Thyroid gland (tissue), 4 donors: ENCODE results near the gene RCOR1. TPM values are rescaled to one million over a fixed set of nuclear protein-coding genes. Genes with fewer than 3 reads are reported as not detected.

Source experiments
- DNase-seq, 2 donors: peaks; one replicate each; pipeline ENCODE4 v3.0.0-alpha.2; 2019
- H3K27ac ChIP-seq, 3 donors: fragments of 200-600 bp; sonication (generic); 1 replicate in 2 of 3; 2 replicates in 1 of 3; pipeline ENCODE4 v1.5.1; 2016 to 2019; ENCODE audit warnings: mild to moderate bottlenecking in 1 of 3, moderate library complexity in 1 of 3
- H3K27me3 ChIP-seq: fragments of 200-600 bp; sonication (generic); one replicate; pipeline ENCODE4 v1.5.1; 2019
- H3K36me3 ChIP-seq, 2 donors: fragments of 200-600 bp; sonication (generic); one replicate each; pipeline ENCODE4 v1.5.1; 2016 to 2019
- H3K4me1 ChIP-seq, 2 donors: fragments of 200-600 bp; sonication (generic); one replicate each; pipeline ENCODE4 v1.5.1; 2017 to 2019
- H3K4me3 ChIP-seq, 3 donors: fragments of 200-600 bp; sonication (generic); replicated peaks in 1 of 3; 1 replicate in 2 of 3; 2 replicates in 1 of 3; pipeline ENCODE4 v1.5.1; 2016; ENCODE audit warnings: mild to moderate bottlenecking in 1 of 3
- H3K9me3 ChIP-seq: fragments of 200-600 bp; sonication (generic); one replicate; pipeline ENCODE4 v1.5.1; 2017
- CTCF ChIP-seq, 6 experiments: fragments of 200-600 bp in 3 of 6; fragments of 450-650 bp in 3 of 6; sonication (generic) in 3 of 6; IDR thresholded peaks; one replicate each; pipeline ENCODE4 v1.5.1; 2016 to 2019; ENCODE audit warnings: antibody characterized with exemption in 6 of 6, mild to moderate bottlenecking in 2 of 6, inconsistent platforms in 1 of 6, moderate library complexity in 1 of 6
- POLR2A ChIP-seq, 2 donors: fragments of 450-650 bp; IDR thresholded peaks; one replicate each; pipeline ENCODE4 v1.6.1; 2017; ENCODE audit warnings: antibody characterized with exemption in 2 of 2, mild to moderate bottlenecking in 2 of 2, moderate library complexity in 1 of 2
- WGBS, 2 donors: methylation state at CpG; one replicate each; pipeline ENCODE4 v1.1.5; 2017; 5-methylcytosine and 5-hydroxymethylcytosine counted together
- intact Hi-C: fragments of 100-400 bp; cut with DNase I; formaldehyde crosslinking; loops from one replicate; pipeline ENCODE4 v1.15.1; 2023
- total RNA-seq, 4 donors: library from RNA; depleted of rRNA; stranded (reverse); fragments of >200 nt; gene quantifications; one replicate each; pipeline ENCODE4 v1.2.3, GENCODE V29; 2016

RCOR1 gene
- total RNA-seq, 4 donors from 2014 or later = 9.4 to 14.2 (median 11.3) TPM

GRCh38 chr14:102675396-102675795, 82.9 kb downstream of the RCOR1 start:
- H3K4me3 ChIP-seq = no peak overlapping the region
- no peaks in the 10 kb centered on the region for H3K9me3 ChIP-seq
- H3K27me3 ChIP-seq = no peaks in the 10 kb centered on the region
- WGBS, 2 donors = 90 to 92% methylated on average over 3 of the region's 3 CpGs
- no peak overlapping the region for H3K27ac ChIP-seq
- intact Hi-C loops = no loop called here
- no peak for TF ChIP-seq CTCF (IDR thresholded peaks at IDR 0.05)
- TF ChIP-seq POLR2A (IDR thresholded peaks at IDR 0.05) = no peak
- no peaks in the 10 kb centered on the region for H3K4me1 ChIP-seq
- DNase-seq = no peak
- no peaks in the 10 kb centered on the region for H3K36me3 ChIP-seq

GRCh38 chr14:102678394-102678793, 85.9 kb downstream of the RCOR1 start:
- Histone ChIP-seq H3K27me3 (no peaks in the 10 kb centered on the region), H3K27ac (no peak overlapping the region), H3K4me1 (no peaks in the 10 kb centered on the region), H3K36me3 (no peaks in the 10 kb centered on the region), H3K9me3 (no peaks in the 10 kb centered on the region), H3K4me3 (no peak overlapping the region)
- intact Hi-C loops = no loop called here
- TF ChIP-seq CTCF (IDR thresholded peaks at IDR 0.05) = no peak
- no peak for TF ChIP-seq POLR2A (IDR thresholded peaks at IDR 0.05)
- WGBS, 2 donors = 87 to 100% methylated on average over 2 of the region's 2 CpGs
- DNase-seq = no peak

GRCh38 chr14:102683399-102684297, 91.2 kb downstream of the RCOR1 start:
- no peaks in the 10 kb centered on the region for H3K36me3 ChIP-seq
- intact Hi-C loops = no loop called here
- H3K4me3 ChIP-seq = no peak overlapping the region
- no peaks in the 10 kb centered on the region for H3K27me3 ChIP-seq
- DNase-seq = no peak
- H3K27ac ChIP-seq = no peak overlapping the region
- 87% methylated on average over 27 to 40 of the region's 45 CpGs for WGBS, 2 donors
- H3K4me1 ChIP-seq = no peaks in the 10 kb centered on the region
- no peak for TF ChIP-seq CTCF (IDR thresholded peaks at IDR 0.05)
- no peak for TF ChIP-seq POLR2A (IDR thresholded peaks at IDR 0.05)
- H3K9me3 ChIP-seq = no peaks in the 10 kb centered on the region

DNA sequence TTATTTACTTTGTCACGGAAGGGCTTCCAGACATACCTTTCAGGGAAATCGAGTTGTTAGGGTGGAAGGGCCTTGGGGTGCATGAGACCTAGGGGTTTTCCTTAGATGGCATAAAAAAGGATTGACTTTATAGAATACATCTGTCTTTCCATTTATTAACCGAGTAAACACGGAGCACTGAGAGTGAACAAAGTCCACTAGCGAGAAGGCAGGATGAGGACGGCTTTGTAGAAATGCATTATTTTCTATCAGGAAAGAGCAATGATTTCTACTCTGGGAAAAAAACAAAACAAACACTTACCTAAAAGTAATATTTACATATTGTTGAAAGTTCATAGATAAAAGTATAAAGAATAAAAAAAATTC, 91.8 kb downstream of the RCOR1 start:
- Histone ChIP-seq H3K4me1 (no peaks in the 10 kb centered on the region), H3K36me3 (no peaks in the 10 kb centered on the region), H3K27ac (no peak overlapping the region), H3K9me3 (no peaks in the 10 kb centered on the region), H3K27me3 (no peaks in the 10 kb centered on the region), H3K4me3 (no peak overlapping the region)
- 93 to 94% methylated on average over 6 of the region's 6 CpGs for WGBS, 2 donors
- intact Hi-C loops = no loop called here
- no peak for TF ChIP-seq CTCF (IDR thresholded peaks at IDR 0.05)
- no peak for TF ChIP-seq POLR2A (IDR thresholded peaks at IDR 0.05)
- no peak for DNase-seq

DNA sequence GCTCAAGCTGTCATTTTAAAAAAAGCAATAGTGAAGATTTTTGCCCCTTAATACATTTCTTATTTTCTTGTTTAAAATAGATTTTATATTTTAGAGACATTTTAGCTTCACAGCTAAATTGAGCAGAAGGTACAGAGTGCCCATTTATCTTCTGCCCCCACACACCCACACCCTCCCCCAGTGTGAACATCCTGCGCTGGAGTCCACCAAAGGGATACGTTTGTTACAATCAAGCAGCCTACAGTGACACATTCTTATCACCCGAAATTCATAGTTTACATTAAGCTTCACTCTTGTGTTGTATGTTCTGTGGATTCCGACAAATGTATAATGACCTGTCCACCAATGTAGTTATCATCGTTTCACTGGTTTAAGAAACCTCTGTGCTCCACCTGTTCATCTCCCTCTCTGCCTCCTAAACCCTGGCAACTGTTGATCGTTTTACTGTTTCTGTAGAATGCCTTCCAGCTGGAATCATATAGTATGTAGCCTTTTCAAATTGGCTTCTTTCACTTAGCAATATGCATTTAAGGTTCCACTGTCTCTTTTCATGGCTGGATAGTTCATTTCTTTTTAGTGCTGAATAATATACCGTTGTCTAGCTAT, 93.8 kb downstream of the RCOR1 start:
- intact Hi-C loops = no loop called here
- TF ChIP-seq POLR2A (IDR thresholded peaks at IDR 0.05) = no peak
- TF ChIP-seq CTCF (IDR thresholded peaks at IDR 0.05) = no peak
- WGBS, 2 donors = 89 to 92% methylated on average over 7 of the region's 7 CpGs

More for the DNA sequence above, 93.8 kb downstream of the RCOR1 start:
- Histone ChIP-seq H3K4me1 (no peaks in the 10 kb centered on the region), H3K9me3 (no peaks in the 10 kb centered on the region), H3K27ac (no peak overlapping the region), H3K4me3 (no peak overlapping the region), H3K36me3 (no peaks in the 10 kb centered on the region), H3K27me3 (no peaks in the 10 kb centered on the region)
- no peak for DNase-seq
